ENCODE results near the gene IMPACT. TPM values are rescaled to one million over a fixed set of nuclear protein-coding genes. Genes with fewer than 3 reads are reported as not detected.

IMPACT gene
- total and polyA plus RNA-seq, 2 of the 8 experiments (the other 6 are each of a cell fraction or from before 2014, with no cell fraction given): 31.1 to 44.6 TPM

GRCh38 chr18:24470022-24470618 lies 43.6 kb downstream of the IMPACT start:
- H3K14ac ChIP-seq (ENCODE audit: insufficient read length): no peak overlapping the region
- no peak for FAIRE-seq

More at GRCh38 chr18:24470022-24470618, 43.6 kb downstream of the IMPACT start:
- no peak overlapping the region for H3K4me2 ChIP-seq (ENCODE audit: insufficient read depth in 1 of 2, low read depth in 2 of 2, low read length in 2 of 2)
- no peaks in the 10 kb centered on the region for H4K20me1 ChIP-seq (replicated peaks in 1 of 2; ENCODE audit: control insufficient read depth in 1 of 2, insufficient read depth in 2 of 2, low read length in 2 of 2)
- H2AFZ ChIP-seq (ENCODE audit: low read length): no peak overlapping the region
- no peaks in the 10 kb centered on the region for H3K79me1 ChIP-seq (ENCODE audit: low read depth, low read length)
- H3K56ac ChIP-seq (replicated peaks; ENCODE audit: insufficient read length, low read depth, low read length): no peak overlapping the region
- H3K27ac ChIP-seq (ENCODE audit: low read depth, low read length): no peak overlapping the region
- H2BK20ac ChIP-seq (ENCODE audit: low read length): no peak overlapping the region
- no peak for DNase-seq (ENCODE audit: low read depth in 1 of 2, low spot score in 2 of 2)
- no peaks in the 10 kb centered on the region for H3K9me3 ChIP-seq (ENCODE audit: insufficient read depth in 2 of 2, low read depth in 1 of 2, low read length in 1 of 2)
- POLR2A ChIA-PET (ENCODE audit: partially characterized antibody): no interaction called here
- no peak overlapping the region for H2BK12ac ChIP-seq (ENCODE audit: low read depth, low read length)
- no peak overlapping the region for H2BK120ac ChIP-seq (replicated peaks; ENCODE audit: low read depth, low read length)
- no peaks in the 10 kb centered on the region for H3K79me2 ChIP-seq (ENCODE audit: control insufficient read depth in 1 of 2, insufficient read depth in 2 of 2, low read length in 2 of 2)
- H3K9ac ChIP-seq (replicated peaks in 1 of 4; ENCODE audit: extremely low read depth in 1 of 4, low read depth in 3 of 4, low read length in 3 of 4): no peak overlapping the region
- H3K23ac ChIP-seq (ENCODE audit: insufficient read length): no peak overlapping the region
- H2BK5ac ChIP-seq (ENCODE audit: low read depth, low read length): no peak overlapping the region
- H2AK5ac ChIP-seq (ENCODE audit: low read depth, low read length): no peak overlapping the region
- no peaks in the 10 kb centered on the region for H3K36me3 ChIP-seq (ENCODE audit: control insufficient read depth in 2 of 4, insufficient read depth in 4 of 4, low read length in 3 of 4)
- H3K18ac ChIP-seq (ENCODE audit: extremely low read depth, low read length): no peak overlapping the region
- H4K5ac ChIP-seq (ENCODE audit: insufficient read length, low read depth, low read length): no peak overlapping the region
- H3K27me3 ChIP-seq (replicated peaks in 1 of 4; ENCODE audit: control insufficient read depth in 3 of 4, extremely low read depth in 1 of 4, insufficient read depth in 3 of 4, low read length in 3 of 4): no peaks in the 10 kb centered on the region
- H4K8ac ChIP-seq (ENCODE audit: extremely low read depth, insufficient read depth, low read length): no peak overlapping the region
- no peak overlapping the region for H3K4me3 ChIP-seq (ENCODE audit: extremely low read depth in 1 of 4, insufficient read depth in 2 of 4, low read depth in 3 of 4, low read length in 4 of 4)
- no peaks in the 10 kb centered on the region for H3K4me1 ChIP-seq (replicated peaks in 1 of 4; ENCODE audit: control insufficient read depth in 3 of 4, insufficient read depth in 4 of 4, low read length in 3 of 4)
- TF ChIP-seq CEBPB (IDR thresholded peaks at IDR 0.05; ENCODE audit: low read depth, low read length): no peak
- TF ChIP-seq CHD2 (IDR thresholded peaks at IDR 0.05; ENCODE audit: low read length): no peak
- TF ChIP-seq CHD1 (IDR thresholded peaks at IDR 0.05; ENCODE audit: low read depth, low read length): no peak
- no peak for TF ChIP-seq TAF1 (IDR thresholded peaks at IDR 0.05; ENCODE audit: low read depth, low read length)
- no peak for TF ChIP-seq SP2 (IDR thresholded peaks at IDR 0.05; ENCODE audit: low read length)
- TF ChIP-seq NRF1 (IDR thresholded peaks at IDR 0.05; ENCODE audit: low read depth, low read length): no peak
- TF ChIP-seq GABPA (IDR thresholded peaks at IDR 0.05; ENCODE audit: borderline replicate concordance, insufficient read depth, low read length): no peak
- no peak for TF ChIP-seq ATF3 (IDR thresholded peaks at IDR 0.05; ENCODE audit: insufficient read depth, low read depth, low read length)
- TF ChIP-seq ZNF274 (IDR thresholded peaks at IDR 0.05; ENCODE audit: borderline replicate concordance, extremely low read depth, low read length): no peak
- TF ChIP-seq HDAC2 (IDR thresholded peaks at IDR 0.05; ENCODE audit: borderline replicate concordance in 1 of 2, low read depth in 2 of 2, low read length in 2 of 2): no peak
- no peak for TF ChIP-seq GTF2F1 (IDR thresholded peaks at IDR 0.05; ENCODE audit: borderline replicate concordance, low read depth, low read length)
- TF ChIP-seq E2F6 (IDR thresholded peaks at IDR 0.05): no peak
- TF ChIP-seq JUN (IDR thresholded peaks at IDR 0.05; ENCODE audit: low read depth, low read length): no peak
- H4K91ac ChIP-seq (replicated peaks; ENCODE audit: insufficient read length, low read length): no peak overlapping the region
- H3K4ac ChIP-seq (replicated peaks; ENCODE audit: insufficient read length, low read depth, low read length): no peak overlapping the region
- no peak overlapping the region for H2BK15ac ChIP-seq (ENCODE audit: low read length)
- H3K23me2 ChIP-seq (ENCODE audit: low read depth, low read length): no peaks in the 10 kb centered on the region
- CTCF ChIA-PET (ENCODE audit: partially characterized antibody): no interaction called here
- 93% methylated on average over 3 of the region's 3 CpGs; no CpG with 5 or more reads in 1 of the 2 experiments for WGBS, 2 experiments (ENCODE audit: extremely low coverage in 1 of 2, insufficient coverage in 1 of 2, insufficient read length in 1 of 2, insufficient replicate concordance in 2 of 2, low coverage in 1 of 2, low lambda C conversion rate in 2 of 2, missing lambda C conversion rate in 1 of 2)

Measured in H1 (cell line).